Measurements from ENCODE around the gene PTPN4. TPM values are rescaled to one million over a fixed set of nuclear protein-coding genes. Genes with fewer than 3 reads are reported as not detected.

The PTPN4 gene
- total RNA-seq, 4 donors from 2014 or later, result 15.0 to 45.2 (median 21.1) TPM

DNA sequence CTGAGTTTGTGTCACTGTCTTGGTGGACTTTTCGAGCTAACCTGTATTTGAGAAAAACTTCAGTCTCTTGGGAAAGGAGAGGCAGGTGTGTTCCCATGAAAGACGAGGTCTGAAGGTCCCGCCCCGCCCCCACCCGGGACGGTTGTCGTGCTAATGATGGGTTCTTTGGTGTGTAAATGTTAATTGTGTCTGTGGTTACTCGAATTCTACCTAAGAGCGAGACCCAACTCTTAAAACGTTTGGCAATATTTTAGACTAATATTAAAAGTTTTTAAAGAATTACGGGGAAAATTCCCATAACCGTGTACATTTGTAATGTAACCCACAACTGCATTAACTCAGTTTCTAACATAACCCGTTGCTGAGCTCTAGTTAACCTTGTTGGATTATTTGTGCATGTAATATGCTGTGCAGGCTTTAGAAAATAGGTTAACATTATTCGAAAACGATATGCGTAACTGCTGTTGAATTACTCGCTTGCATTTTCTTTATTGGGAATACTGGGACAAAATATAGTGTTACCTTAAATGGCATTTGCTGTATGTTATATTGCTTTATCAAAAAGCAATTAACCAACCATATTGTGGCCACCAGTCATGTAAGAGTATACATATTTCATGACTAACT lies 254.0 kb downstream of the PTPN4 start:
- Histone ChIP-seq H3K9me3 (no peaks in the 10 kb centered on the region), H3K27me3 (no peaks in the 10 kb centered on the region), H3K27ac (peak overlapping the region; percentile 72 to 92 (median 83)), H3K4me3 (peak overlapping the region; percentile 71 to 98 (median 80)), H3K4me1 (peaks cover 0 to 20% (median 2%) of the 10 kb centered on the region in 4 donors), H3K36me3 (no peaks in the 10 kb centered on the region)
- 22 to 25% methylated on average over 17 of the region's 17 CpGs for WGBS, 2 donors
- TF ChIP-seq, protein P1, sequence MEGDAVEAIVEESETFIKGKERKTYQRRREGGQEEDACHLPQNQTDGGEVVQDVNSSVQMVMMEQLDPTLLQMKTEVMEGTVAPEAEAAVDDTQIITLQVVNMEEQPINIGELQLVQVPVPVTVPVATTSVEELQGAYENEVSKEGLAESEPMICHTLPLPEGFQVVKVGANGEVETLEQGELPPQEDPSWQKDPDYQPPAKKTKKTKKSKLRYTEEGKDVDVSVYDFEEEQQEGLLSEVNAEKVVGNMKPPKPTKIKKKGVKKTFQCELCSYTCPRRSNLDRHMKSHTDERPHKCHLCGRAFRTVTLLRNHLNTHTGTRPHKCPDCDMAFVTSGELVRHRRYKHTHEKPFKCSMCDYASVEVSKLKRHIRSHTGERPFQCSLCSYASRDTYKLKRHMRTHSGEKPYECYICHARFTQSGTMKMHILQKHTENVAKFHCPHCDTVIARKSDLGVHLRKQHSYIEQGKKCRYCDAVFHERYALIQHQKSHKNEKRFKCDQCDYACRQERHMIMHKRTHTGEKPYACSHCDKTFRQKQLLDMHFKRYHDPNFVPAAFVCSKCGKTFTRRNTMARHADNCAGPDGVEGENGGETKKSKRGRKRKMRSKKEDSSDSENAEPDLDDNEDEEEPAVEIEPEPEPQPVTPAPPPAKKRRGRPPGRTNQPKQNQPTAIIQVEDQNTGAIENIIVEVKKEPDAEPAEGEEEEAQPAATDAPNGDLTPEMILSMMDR (IDR thresholded peaks at IDR 0.05), result no peak
- no peak for TF ChIP-seq POLR2A (IDR thresholded peaks at IDR 0.05)
- no peak for TF ChIP-seq EP300 (IDR thresholded peaks at IDR 0.05)
- peak in 1 of 2 donors; percentile 9 for DNase-seq (ENCODE audit: low spot score in 2 of 2)

DNA sequence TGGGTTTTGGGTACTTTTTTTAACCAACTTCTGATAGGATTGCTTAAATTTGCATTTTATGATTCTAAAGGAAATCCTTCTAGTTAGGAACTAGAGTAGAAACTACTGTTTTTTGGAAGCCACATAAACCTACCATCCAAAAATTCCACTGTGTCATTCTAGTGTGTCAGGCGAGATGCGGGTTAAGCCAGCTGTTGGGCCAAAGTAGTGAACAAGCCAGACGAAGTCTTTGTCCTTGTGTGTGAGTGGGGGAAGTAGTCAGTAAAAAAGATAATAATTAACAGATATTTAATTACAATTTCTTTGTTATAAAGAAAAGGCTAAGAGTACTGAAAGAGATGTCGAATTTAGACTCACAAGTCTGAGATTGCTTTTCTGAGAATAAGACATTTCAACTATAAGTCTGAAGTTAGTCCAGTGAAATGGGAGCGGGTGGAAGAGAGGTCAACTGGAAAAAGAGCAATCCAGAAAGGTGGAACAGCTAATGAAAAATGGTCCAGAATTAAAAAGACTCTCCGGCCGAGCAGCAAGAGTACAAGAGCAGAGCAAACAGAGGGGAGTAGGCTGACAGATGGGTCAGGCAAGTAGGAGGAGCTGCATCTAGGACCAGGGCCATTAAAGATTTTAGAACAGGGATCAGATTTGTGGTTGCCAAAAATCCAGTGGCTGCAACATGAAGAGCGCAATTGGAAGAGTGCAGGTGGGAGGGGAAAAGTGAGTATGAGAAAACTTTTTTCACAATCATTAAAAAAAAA lies 254.7 kb downstream of the PTPN4 start:
- Histone ChIP-seq H3K4me1 (peaks cover 0 to 20% (median 2%) of the 10 kb centered on the region in 4 donors), H3K4me3 (no peak overlapping the region), H3K27ac (peak overlapping the region in 1 of 4 donors; percentile 84), H3K27me3 (no peaks in the 10 kb centered on the region), H3K36me3 (no peaks in the 10 kb centered on the region), H3K9me3 (no peaks in the 10 kb centered on the region)
- 61 to 62% methylated on average over 8 of the region's 8 CpGs for WGBS, 2 donors
- DNase-seq (ENCODE audit: low spot score in 2 of 2), result peak in 1 of 2 donors; percentile 13
- TF ChIP-seq POLR2A (IDR thresholded peaks at IDR 0.05) (no peak), EP300 (IDR thresholded peaks at IDR 0.05) (no peak)
- TF ChIP-seq, protein P1 (IDR thresholded peaks at IDR 0.05), result no peak

DNA sequence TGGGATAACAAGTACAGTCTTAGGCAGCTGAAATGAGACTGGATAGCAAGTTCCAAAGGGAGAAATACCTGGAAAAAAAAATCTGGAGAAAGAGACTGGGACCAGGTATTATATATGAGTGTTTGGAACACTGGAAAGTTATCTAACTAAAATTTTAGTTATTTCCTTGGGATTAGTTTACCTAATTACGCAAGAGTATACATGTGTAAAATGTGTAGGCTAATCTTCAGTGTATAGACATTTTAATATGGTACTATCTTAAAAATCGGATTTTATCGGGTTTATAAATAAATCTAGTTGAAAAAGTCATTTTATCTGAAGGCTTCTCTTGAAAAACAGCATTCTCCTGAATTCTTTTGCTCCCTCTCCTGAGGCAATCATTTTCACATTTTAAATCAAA lies 257.1 kb downstream of the PTPN4 start:
- Histone ChIP-seq H3K36me3 (peaks cover 0 to 8% (median 0%) of the 10 kb centered on the region in 3 donors), H3K9me3 (no peaks in the 10 kb centered on the region), H3K4me1 (peaks cover 0 to 20% (median 2%) of the 10 kb centered on the region in 4 donors), H3K4me3 (no peak overlapping the region), H3K27ac (no peak overlapping the region), H3K27me3 (no peaks in the 10 kb centered on the region)
- no peak for DNase-seq (ENCODE audit: low spot score in 2 of 2)
- 95 to 96% methylated on average over 3 of the region's 3 CpGs for WGBS, 2 donors
- TF ChIP-seq, protein P1 (IDR thresholded peaks at IDR 0.05), result no peak
- TF ChIP-seq POLR2A (IDR thresholded peaks at IDR 0.05), result no peak
- TF ChIP-seq EP300 (IDR thresholded peaks at IDR 0.05), result no peak

DNA sequence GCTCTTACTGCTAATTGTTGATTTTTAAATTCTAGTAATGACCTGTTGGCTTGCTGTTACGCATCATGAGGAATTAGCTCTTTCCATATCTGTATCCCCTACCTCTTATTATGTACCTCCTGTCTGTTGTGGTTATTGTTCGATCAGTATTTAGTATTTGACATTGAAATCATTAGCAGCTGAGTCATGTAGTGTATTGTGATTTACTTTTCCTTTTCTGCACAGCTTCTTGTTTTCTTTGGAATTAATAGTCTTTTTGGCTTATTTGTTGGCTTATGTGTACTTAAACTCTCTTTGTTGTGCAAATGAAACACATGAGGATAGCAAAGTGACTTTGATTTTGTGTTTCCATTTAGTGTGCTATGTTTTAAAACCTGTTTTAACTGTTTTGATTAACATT lies 257.5 kb downstream of the PTPN4 start:
- Histone ChIP-seq H3K9me3 (no peaks in the 10 kb centered on the region), H3K4me3 (no peak overlapping the region), H3K27me3 (no peaks in the 10 kb centered on the region), H3K27ac (no peak overlapping the region), H3K36me3 (peaks cover 0 to 8% (median 0%) of the 10 kb centered on the region in 3 donors), H3K4me1 (peaks cover 0 to 16% (median under 1%) of the 10 kb centered on the region in 4 donors)
- TF ChIP-seq EP300 (IDR thresholded peaks at IDR 0.05), result no peak
- DNase-seq (ENCODE audit: low spot score in 2 of 2), result no peak
- 83 to 89% methylated on average over 2 of the region's 2 CpGs for WGBS, 2 donors

DNA sequence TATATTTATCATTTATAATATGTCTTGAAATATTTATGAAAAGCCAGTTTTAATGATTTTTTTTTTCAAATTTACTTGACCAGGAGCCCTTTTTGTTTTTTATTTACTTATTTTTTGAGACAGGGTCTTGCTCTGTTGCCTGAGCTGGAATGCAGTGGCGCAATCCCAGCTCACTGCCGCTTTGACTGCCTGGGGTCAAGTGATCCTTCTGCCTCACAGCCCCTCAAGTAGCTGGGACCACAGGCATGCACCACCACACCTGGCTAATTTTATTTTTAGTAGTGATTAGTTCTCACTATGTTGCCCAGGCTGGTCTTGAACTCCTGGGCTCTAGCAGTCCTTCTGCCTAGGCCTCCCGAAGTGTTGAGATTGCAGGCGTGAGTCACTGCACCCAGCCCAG lies 258.8 kb downstream of the PTPN4 start:
- no peak for TF ChIP-seq EP300 (IDR thresholded peaks at IDR 0.05)
- TF ChIP-seq, protein P1 (IDR thresholded peaks at IDR 0.05), result no peak
- TF ChIP-seq POLR2A (IDR thresholded peaks at IDR 0.05), result no peak
- H3K4me1 ChIP-seq, result peaks cover 0 to 11% (median 0%) of the 10 kb centered on the region in 4 donors
- H3K9me3 ChIP-seq, result peaks cover 0 to 6% (median 0%) of the 10 kb centered on the region in 4 donors
- H3K27me3 ChIP-seq, result no peaks in the 10 kb centered on the region
- 90 to 93% methylated on average over 4 of the region's 4 CpGs for WGBS, 2 donors
- H3K4me3 ChIP-seq, result no peak overlapping the region
- peaks cover 0 to 13% (median 0%) of the 10 kb centered on the region in 3 donors for H3K36me3 ChIP-seq
- no peak overlapping the region for H3K27ac ChIP-seq
- DNase-seq (ENCODE audit: low spot score in 2 of 2), result no peak

All from tibial nerve (tissue), 4 donors.